K562 (cell line): ENCODE results near the gene ATP8B4. TPM values are rescaled to one million over a fixed set of nuclear protein-coding genes. Genes with fewer than 3 reads are reported as not detected.

Source experiments
- REST ChIP-seq, 2 experiments: fragments of 450-650 bp; formaldehyde crosslinking in 1 of 2; IDR thresholded peaks; 2 replicates each; pipeline versions ENCODE4 v1.4.0 to v1.6.1; 2014 to 2020; ENCODE audit warnings: mild to moderate bottlenecking in 2 of 2, borderline replicate concordance in 1 of 2, low read depth in 1 of 2
- polyA plus RNA-seq, 8 experiments: library from polyadenylated mRNA; depleted of rRNA in 4 of 8; stranded (reverse) in 5 of 8; unstranded in 3 of 8; fragments of >200 nt; fragmentation: Nextera tagmentation in 2 of 8; fragmentation: Illumina TruSeq in 1 of 8; extraction: Ambion mirVana in 2 of 8; extraction: Trizol in 1 of 8; gene quantifications; 2 replicates each; pipeline versions ENCODE4 v1.2.1 to v1.2.3, GENCODE V29; 2011 to 2014; ENCODE audit warnings: inconsistent platforms in 1 of 8, missing spikeins in 1 of 8
- total RNA-seq, 7 experiments: library from RNA; depleted of rRNA in 6 of 7; stranded (reverse); fragments of >200 nt in 6 of 7; fragmentation: Illumina TruSeq in 2 of 7; extraction: Trizol in 2 of 7; gene quantifications; 2 replicates each; pipeline versions ENCODE4 v1.2.1 to v1.2.3, GENCODE V29; 2011 to 2021; ENCODE audit warnings: low replicate concordance in 1 of 7

The ATP8B4 gene
- total and polyA plus RNA-seq, 9 of the 15 experiments (the other 6 are each of a cell fraction or from before 2014, with no cell fraction given), result 0.14 to 2.5 (median 0.44) TPM

GRCh38 chr15:49832511-49832910 lies 286.5 kb downstream of the ATP8B4 start (continued):
- TF ChIP-seq REST (IDR thresholded peaks at IDR 0.05; ENCODE audit: borderline replicate concordance), result peak; percentile 34; the same call in 1 of the 2 replicates
- no peak for TF ChIP-seq REST (CRISPR knock-in tag; IDR thresholded peaks at IDR 0.05; ENCODE audit: low read depth)
- TF ChIP-seq, all 486 proteins: peak for 3
